ENCODE results near the gene TMEM214.

DNA sequence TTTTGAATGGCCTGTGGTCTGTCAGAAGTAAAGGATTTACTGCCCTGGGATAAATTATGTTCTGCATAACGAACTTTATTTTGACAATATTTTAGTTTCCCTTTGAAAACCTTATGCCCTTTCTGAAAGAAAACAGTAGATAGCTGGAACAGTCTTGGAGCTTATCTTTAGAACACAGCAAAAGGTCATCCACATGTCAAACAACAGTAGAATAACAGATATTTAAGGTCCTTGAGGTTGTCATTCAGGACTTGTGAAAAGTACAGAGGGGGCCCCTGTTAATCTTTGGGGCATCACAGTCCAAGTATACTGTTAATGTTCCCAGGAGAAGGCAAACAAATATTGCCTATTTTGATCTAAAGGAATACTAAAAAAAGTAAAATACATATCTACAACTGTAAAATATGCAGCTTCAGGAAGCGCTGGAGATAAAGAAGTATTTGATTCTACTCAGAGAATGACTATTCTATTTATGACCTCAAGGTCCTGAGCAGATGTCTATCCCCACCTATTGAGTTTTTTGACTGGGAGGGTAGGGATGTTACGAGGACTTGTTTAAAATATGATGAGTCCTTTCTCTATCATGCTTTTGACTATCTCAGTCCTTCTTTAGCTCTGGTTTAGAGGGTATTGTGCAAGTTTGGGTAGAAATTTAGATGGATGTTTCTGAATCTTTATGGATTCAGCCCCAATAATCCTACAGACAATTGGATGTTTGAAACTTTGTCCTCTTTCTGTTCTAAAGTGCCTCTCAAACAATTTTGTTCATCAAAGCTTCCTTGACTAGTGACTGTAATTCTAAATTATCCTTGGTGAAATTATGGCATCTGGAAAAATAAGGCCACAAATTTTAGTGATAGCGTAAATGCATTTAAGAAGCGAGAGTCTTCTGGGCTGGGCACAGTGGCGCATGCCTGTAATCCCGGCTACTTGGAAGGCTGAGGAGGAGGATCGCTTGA, 25.1 kb upstream of the TMEM214 start:
- TF ChIP-seq, protein P1, sequence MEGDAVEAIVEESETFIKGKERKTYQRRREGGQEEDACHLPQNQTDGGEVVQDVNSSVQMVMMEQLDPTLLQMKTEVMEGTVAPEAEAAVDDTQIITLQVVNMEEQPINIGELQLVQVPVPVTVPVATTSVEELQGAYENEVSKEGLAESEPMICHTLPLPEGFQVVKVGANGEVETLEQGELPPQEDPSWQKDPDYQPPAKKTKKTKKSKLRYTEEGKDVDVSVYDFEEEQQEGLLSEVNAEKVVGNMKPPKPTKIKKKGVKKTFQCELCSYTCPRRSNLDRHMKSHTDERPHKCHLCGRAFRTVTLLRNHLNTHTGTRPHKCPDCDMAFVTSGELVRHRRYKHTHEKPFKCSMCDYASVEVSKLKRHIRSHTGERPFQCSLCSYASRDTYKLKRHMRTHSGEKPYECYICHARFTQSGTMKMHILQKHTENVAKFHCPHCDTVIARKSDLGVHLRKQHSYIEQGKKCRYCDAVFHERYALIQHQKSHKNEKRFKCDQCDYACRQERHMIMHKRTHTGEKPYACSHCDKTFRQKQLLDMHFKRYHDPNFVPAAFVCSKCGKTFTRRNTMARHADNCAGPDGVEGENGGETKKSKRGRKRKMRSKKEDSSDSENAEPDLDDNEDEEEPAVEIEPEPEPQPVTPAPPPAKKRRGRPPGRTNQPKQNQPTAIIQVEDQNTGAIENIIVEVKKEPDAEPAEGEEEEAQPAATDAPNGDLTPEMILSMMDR (conservative IDR thresholded peaks at IDR 0.05; ENCODE audit: low read length) = no peak
- no peak for TF ChIP-seq EZH2phosphoT487 (IDR thresholded peaks at IDR 0.05; ENCODE audit: borderline replicate concordance)
